GM12878 (cell line): ENCODE data around the gene PSMD11. TPM values are rescaled to one million over a fixed set of nuclear protein-coding genes. Genes with fewer than 3 reads are reported as not detected.

Experiments used
- ATAC-seq: fragments of 200-7000 bp; cut with Tn5 transposase; 3 replicates; pipeline ENCODE4 v1.9.1; 2020; ENCODE audit warnings: mild to moderate bottlenecking, moderate library complexity
- BruUV-seq: library from RNA; stranded (reverse); fragments of 400-500 nt; replicated peaks from 2 replicates; lab custom pipeline; 2021; lab: Mats Ljungman, UMichigan
- CTCF ChIA-PET: fragments of 300-600 bp; sonication (Branson Sonifier 250); formaldehyde crosslinking; extraction: SDS; loops from one replicate; lab custom pipeline; 2021; ENCODE audit warnings: inconsistent platforms; lab: Yijun Ruan, JAX
- POLR2A ChIA-PET: fragments of 350-600 bp; formaldehyde crosslinking; extraction: SDS; loops from one replicate; lab custom pipeline; 2021; ENCODE audit warnings: inconsistent platforms; lab: Charles Lee
- RAD21 ChIA-PET: fragments of 300-600 bp; sonication (Branson Sonifier 250); formaldehyde crosslinking; loops from one replicate; lab custom pipeline; 2023; ENCODE audit warnings: antibody characterized with exemption; ENCODE audit not compliant: unreplicated experiment; lab: Charles Lee
- SMC1A ChIA-PET: fragments of 300-600 bp; sonication (Branson Sonifier 250); formaldehyde crosslinking; loops from one replicate; lab custom pipeline; 2023; ENCODE audit not compliant: unreplicated experiment, uncharacterized antibody; lab: Charles Lee
- DNase-seq: peaks from one replicate; pipeline ENCODE4 v3.0.0-alpha.2; 2011; ENCODE audit warnings: low read depth, low spot score
- FAIRE-seq: peaks from 3 replicates; lab custom pipeline; 2011; peaks lifted over from hg19 to GRCh38; lab: Jason Lieb, UNC
- H2AFZ ChIP-seq: 2 replicates; pipeline ENCODE4 v1.6.0; 2011; ENCODE audit warnings: low read depth, low read length, control low read depth; ENCODE audit not compliant: control insufficient read depth
- H3K27ac ChIP-seq: 2 replicates; pipeline ENCODE4 v1.5.1; 2011; ENCODE audit warnings: control low read depth; ENCODE audit not compliant: control insufficient read depth, insufficient read depth
- H3K27me3 ChIP-seq, 2 experiments: replicated peaks in 1 of 2; 2 replicates each; pipeline versions ENCODE4 v1.6.0 to v1.6.1; 2011; ENCODE audit warnings: low read length in 1 of 2; ENCODE audit not compliant: control insufficient read depth in 2 of 2, insufficient read depth in 2 of 2
- H3K36me3 ChIP-seq, 2 experiments: 2 replicates each; pipeline ENCODE4 v1.5.1; 2011; ENCODE audit warnings: low read length in 1 of 2; ENCODE audit not compliant: control insufficient read depth in 2 of 2, insufficient read depth in 2 of 2
- H3K4me1 ChIP-seq: 2 replicates; pipeline ENCODE4 v1.6.1; 2011; ENCODE audit warnings: mild to moderate bottlenecking, low read length, moderate library complexity, mixed read lengths; ENCODE audit not compliant: control insufficient read depth, insufficient read depth
- H3K4me2 ChIP-seq: 2 replicates; pipeline ENCODE4 v1.6.0; 2011; ENCODE audit warnings: control low read depth; ENCODE audit not compliant: control insufficient read depth, insufficient read depth
- H3K4me3 ChIP-seq: fragments of 200-600 bp; sonication (generic); 2 replicates; pipeline ENCODE4 v1.5.1; 2016
- H3K79me2 ChIP-seq: 2 replicates; pipeline ENCODE4 v1.6.0; 2011; ENCODE audit warnings: low read length; ENCODE audit not compliant: control insufficient read depth, insufficient read depth
- H3K9ac ChIP-seq: 2 replicates; pipeline ENCODE4 v1.8.0; 2011; ENCODE audit warnings: low read length, control low read depth, mixed read lengths; ENCODE audit not compliant: control insufficient read depth, insufficient read depth
- H3K9me3 ChIP-seq: replicated peaks from 3 replicates; pipeline ENCODE4 v1.5.1; 2011; ENCODE audit warnings: mild to moderate bottlenecking, low read length; ENCODE audit not compliant: control insufficient read depth, insufficient read depth
- H4K20me1 ChIP-seq: 2 replicates; pipeline ENCODE4 v1.6.0; 2011; ENCODE audit not compliant: control insufficient read depth, insufficient read depth
- EED ChIP-seq: sonication (generic); IDR thresholded peaks from 2 replicates; pipeline ENCODE4 v1.6.1; 2016; ENCODE audit warnings: antibody characterized with exemption, low read depth
- MYB ChIP-seq: fragments of 150-350 bp; IDR thresholded peaks from 2 replicates; pipeline ENCODE4 v1.6.1; 2014; ENCODE audit warnings: mild to moderate bottlenecking, low read depth, low read length, borderline replicate concordance
- POLR2AphosphoS5 ChIP-seq: IDR thresholded peaks from 2 replicates; pipeline ENCODE4 v1.6.1; 2011; ENCODE audit warnings: mild to moderate bottlenecking, low read length, inconsistent platforms
- SMAD1 ChIP-seq: fragments of 450-650 bp; IDR thresholded peaks from 2 replicates; pipeline ENCODE4 v1.6.1; 2018; ENCODE audit warnings: mild to moderate bottlenecking, low read depth; ENCODE audit not compliant: partially characterized antibody
- WGBS: methylation state at CpG from one replicate; pipeline ENCODE4 v1.1.6; 2016; ENCODE audit warnings: low lambda C conversion rate; ENCODE audit not compliant: insufficient replicate concordance, insufficient coverage; ENCODE audit errors: missing lambda C conversion rate; 5-methylcytosine and 5-hydroxymethylcytosine counted together
- in situ Hi-C: fragments of 300-500 bp; cut with MboI; formaldehyde crosslinking; loops from 9 replicates; pipeline ENCODE4 v1.14.3; 2018; ENCODE audit warnings: mixed read lengths
- intact Hi-C: fragments of 100-400 bp; cut with micrococcal nuclease; formaldehyde crosslinking; loops from one replicate; pipeline ENCODE4 v1.14.2; 2022; ENCODE audit not compliant: unreplicated experiment
- polyA plus RNA-seq, 11 experiments: library from polyadenylated mRNA; depleted of rRNA in 4 of 11; unstranded in 6 of 11; stranded (reverse) in 5 of 11; fragments of >200 nt; fragmentation: Nextera tagmentation in 4 of 11; fragmentation: Illumina TruSeq in 1 of 11; extraction: Ambion mirVana in 4 of 11; extraction: Trizol in 1 of 11; gene quantifications; 1 replicate in 1 of 11; 2 replicates in 10 of 11; pipeline versions ENCODE4 v1.2.1 to v1.2.3, GENCODE V29; 2011 to 2016; ENCODE audit warnings: inconsistent platforms in 2 of 11, missing spikeins in 2 of 11, low read depth in 1 of 11
- total RNA-seq, 4 experiments: library from RNA; depleted of rRNA in 3 of 4; stranded (reverse); fragments of >200 nt in 3 of 4; fragmentation: Illumina TruSeq in 1 of 4; extraction: Trizol in 1 of 4; gene quantifications; 2 replicates each; pipeline versions ENCODE4 v1.2.1 to v1.2.3, GENCODE V29; 2013 to 2021
- TF ChIP-seq, protein P1 (sequence below): fragments of 450-650 bp; IDR thresholded peaks from 2 replicates; pipeline ENCODE4 v1.6.1; 2016; ENCODE audit warnings: mild to moderate bottlenecking, moderate library complexity, borderline replicate concordance

PSMD11 gene
- total and polyA plus RNA-seq, 10 of the 15 experiments (the other 5 are each of a cell fraction or from before 2014, with no cell fraction given): 84.1 to 319 (median 120) TPM

DNA sequence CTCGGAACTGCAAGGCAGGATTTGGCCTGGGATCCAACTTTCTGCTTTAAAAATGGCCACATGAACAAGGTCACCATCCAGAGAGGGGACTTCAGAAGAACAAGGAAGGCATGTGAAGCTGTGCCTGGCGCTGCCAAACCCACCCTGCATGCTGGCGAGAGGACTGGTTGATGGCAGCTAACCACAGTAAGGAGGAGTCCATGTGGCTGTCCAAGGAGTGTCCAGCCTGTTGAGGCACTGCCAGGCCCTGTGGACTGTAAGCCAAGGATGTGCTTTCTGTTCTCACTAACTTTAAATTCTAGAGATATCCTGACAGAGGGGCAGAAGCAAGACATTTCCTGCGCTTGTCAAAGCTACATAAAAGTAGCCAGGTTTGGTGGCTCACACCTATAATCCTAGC lies 82.8 kb downstream of the PSMD11 start:
- no peak overlapping the region for H3K9ac ChIP-seq
- no peak for TF ChIP-seq EED
- TF ChIP-seq, protein P1, sequence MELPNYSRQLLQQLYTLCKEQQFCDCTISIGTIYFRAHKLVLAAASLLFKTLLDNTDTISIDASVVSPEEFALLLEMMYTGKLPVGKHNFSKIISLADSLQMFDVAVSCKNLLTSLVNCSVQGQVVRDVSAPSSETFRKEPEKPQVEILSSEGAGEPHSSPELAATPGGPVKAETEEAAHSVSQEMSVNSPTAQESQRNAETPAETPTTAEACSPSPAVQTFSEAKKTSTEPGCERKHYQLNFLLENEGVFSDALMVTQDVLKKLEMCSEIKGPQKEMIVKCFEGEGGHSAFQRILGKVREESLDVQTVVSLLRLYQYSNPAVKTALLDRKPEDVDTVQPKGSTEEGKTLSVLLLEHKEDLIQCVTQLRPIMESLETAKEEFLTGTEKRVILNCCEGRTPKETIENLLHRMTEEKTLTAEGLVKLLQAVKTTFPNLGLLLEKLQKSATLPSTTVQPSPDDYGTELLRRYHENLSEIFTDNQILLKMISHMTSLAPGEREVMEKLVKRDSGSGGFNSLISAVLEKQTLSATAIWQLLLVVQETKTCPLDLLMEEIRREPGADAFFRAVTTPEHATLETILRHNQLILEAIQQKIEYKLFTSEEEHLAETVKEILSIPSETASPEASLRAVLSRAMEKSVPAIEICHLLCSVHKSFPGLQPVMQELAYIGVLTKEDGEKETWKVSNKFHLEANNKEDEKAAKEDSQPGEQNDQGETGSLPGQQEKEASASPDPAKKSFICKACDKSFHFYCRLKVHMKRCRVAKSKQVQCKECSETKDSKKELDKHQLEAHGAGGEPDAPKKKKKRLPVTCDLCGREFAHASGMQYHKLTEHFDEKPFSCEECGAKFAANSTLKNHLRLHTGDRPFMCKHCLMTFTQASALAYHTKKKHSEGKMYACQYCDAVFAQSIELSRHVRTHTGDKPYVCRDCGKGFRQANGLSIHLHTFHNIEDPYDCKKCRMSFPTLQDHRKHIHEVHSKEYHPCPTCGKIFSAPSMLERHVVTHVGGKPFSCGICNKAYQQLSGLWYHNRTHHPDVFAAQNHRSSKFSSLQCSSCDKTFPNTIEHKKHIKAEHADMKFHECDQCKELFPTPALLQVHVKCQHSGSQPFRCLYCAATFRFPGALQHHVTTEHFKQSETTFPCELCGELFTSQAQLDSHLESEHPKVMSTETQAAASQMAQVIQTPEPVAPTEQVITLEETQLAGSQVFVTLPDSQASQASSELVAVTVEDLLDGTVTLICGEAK: no peak
- no peak for TF ChIP-seq MYB
- no peak for TF ChIP-seq POLR2AphosphoS5
- no peak for TF ChIP-seq SMAD1
- TF ChIP-seq, all 136 proteins: peak for 0
- no peak for ATAC-seq
- ChIA-PET CTCF (interaction anchor here (0.8 to 2.8 kb wide), 7 partner anchors 7 to 81 kb away, joined by 3 to 12 read pairs (median 4); no protein-coding TSS in a partner anchor), POLR2A (interaction anchor here (0.6 kb wide), 2 partner anchors 21 to 1522 kb away, joined by 3 read pairs; no protein-coding TSS in a partner anchor), SMC1A (interaction anchor here (1.1 to 6.7 kb wide), 10 partner anchors 8 to 70 kb away, joined by 3 to 135 read pairs (median 6); partner anchors contain the start of gene CDK5R1), RAD21 (interaction anchor here (1.1 to 19.5 kb wide), 4 partner anchors 12 to 36 kb away, joined by 3 to 543 read pairs (median 42); partner anchors contain the start of gene CDK5R1)
- Histone ChIP-seq H4K20me1 (no peaks in the 10 kb centered on the region), H3K27ac (no peak overlapping the region), H3K4me3 (no peak overlapping the region), H3K4me1 (peaks cover 30% of the 10 kb centered on the region), H3K27me3 (no peaks in the 10 kb centered on the region), H2AFZ (no peak overlapping the region), H3K79me2 (no peaks in the 10 kb centered on the region), H3K9me3 (no peaks in the 10 kb centered on the region; the same call in 2 of the 3 replicates), H3K4me2 (no peak overlapping the region), H3K36me3 (no peaks in the 10 kb centered on the region; a peak in 1 of 4 replicates)
- WGBS: 98% methylated on average over 4 of the region's 4 CpGs
- FAIRE-seq: no peak
- intact Hi-C loops (no loop called here), in situ Hi-C loops (no loop called here)
- no TSS peak for BruUV-seq
- DNase-seq: no peak
